ENCODE results near the gene CAMTA1. TPM values are rescaled to one million over a fixed set of nuclear protein-coding genes. Genes with fewer than 3 reads are reported as not detected.

CAMTA1 gene
- total and polyA plus RNA-seq, 9 of the 15 experiments (the other 6 are each of a cell fraction or from before 2014, with no cell fraction given), result 43.9 to 161 (median 65.9) TPM

- TF ChIP-seq PATZ1 (CRISPR knock-in tag; IDR thresholded peaks at IDR 0.05; ENCODE audit: borderline replicate concordance) (no peak), MED1 (CRISPR knock-in tag; IDR thresholded peaks at IDR 0.05; ENCODE audit: borderline replicate concordance) (no peak), ILF3 (IDR thresholded peaks at IDR 0.05; ENCODE audit: borderline replicate concordance) (no peak), NR4A1 (CRISPR knock-in tag; IDR thresholded peaks at IDR 0.05) (no peak), NR4A1 (tag; IDR thresholded peaks at IDR 0.05) (no peak)
These were observed 465.6 kb downstream of the CAMTA1 start (continued) for GRCh38 chr1:7250597-7251453.

GRCh38 chr1:7251454-7251800 lies 466.2 kb downstream of the CAMTA1 start:
- no peaks in the 10 kb centered on the region for H3K79me2 ChIP-seq (ENCODE audit: control insufficient read depth, insufficient read depth, low read length)
- H3K4me2 ChIP-seq (ENCODE audit: insufficient read depth, low read length), result no peak overlapping the region
- in situ Hi-C loops (cut with MboI), result no loop called here
- H3K9me1 ChIP-seq (ENCODE audit: control insufficient read depth, insufficient read depth, low read length), result no peaks in the 10 kb centered on the region
- peaks cover 13% of the 10 kb centered on the region; the same call in 1 of the 2 replicates for H4K20me1 ChIP-seq (replicated peaks; ENCODE audit: control insufficient read depth, insufficient read depth, low read length)
- no peak overlapping the region for H3K4me3 ChIP-seq
- WGBS (ENCODE audit: insufficient coverage, low coverage, missing lambda C conversion rate), result 0% methylated on average over 10 of the region's 10 CpGs
- CTCF ChIA-PET (ENCODE audit: low intra/inter-chr PET ratio), result no interaction called here
- BruUV-seq (replicated peaks), result no TSS peak
- H2AFZ ChIP-seq (ENCODE audit: low read depth, low read length), result no peak overlapping the region
- H3K9me3 ChIP-seq (replicated peaks; ENCODE audit: control insufficient read depth, insufficient read depth, low read depth, low read length), result no peaks in the 10 kb centered on the region
- ATAC-seq (no peak), DNase-seq (ENCODE audit: extremely low read depth in 1 of 4, low spot score in 3 of 4) (no peak), FAIRE-seq (no peak)
- H3K36me3 ChIP-seq (ENCODE audit: control insufficient read depth, insufficient read depth, low read length), result no peaks in the 10 kb centered on the region
- no peak overlapping the region for H3K27ac ChIP-seq (ENCODE audit: extremely low read depth, low read depth, low read length)
- H3K27me3 ChIP-seq (ENCODE audit: control insufficient read depth in 2 of 2, insufficient read depth in 2 of 2, low read length in 2 of 2), result peaks cover 56 to 70% of the 10 kb centered on the region in 2 experiments
- intact Hi-C loops (cut with micrococcal nuclease), result no loop called here
- no peak overlapping the region for H3K9ac ChIP-seq (ENCODE audit: insufficient read depth in 1 of 2, low read depth in 2 of 2, low read length in 2 of 2)
- POLR2A ChIA-PET, result no interaction called here
- H3K4me1 ChIP-seq (replicated peaks in 1 of 2; ENCODE audit: control insufficient read depth in 2 of 2, insufficient read depth in 2 of 2, low read length in 2 of 2), result no peaks in the 10 kb centered on the region
- TF ChIP-seq ZMIZ1 (IDR thresholded peaks at IDR 0.05; ENCODE audit: low read depth in 2 of 2, low read length in 2 of 2), result no peak
- TF ChIP-seq EHMT2 (IDR thresholded peaks at IDR 0.05), result no peak
- TF ChIP-seq RBM14 (IDR thresholded peaks at IDR 0.05; ENCODE audit: borderline replicate concordance, insufficient read depth, low read depth, low read length), result no peak
- TF ChIP-seq ZNF143 (CRISPR knock-in tag; IDR thresholded peaks at IDR 0.05), result no peak
- TF ChIP-seq TCF7L2 (IDR thresholded peaks at IDR 0.05; ENCODE audit: low read depth, low read length), result no peak
- TF ChIP-seq E2F5 (CRISPR knock-in tag; IDR thresholded peaks at IDR 0.05), result no peak
- TF ChIP-seq ZNF3 (CRISPR knock-in tag; IDR thresholded peaks at IDR 0.05), result no peak
- no peak for TF ChIP-seq ERF (CRISPR knock-in tag; IDR thresholded peaks at IDR 0.05)
- no peak for TF ChIP-seq SPI1 (IDR thresholded peaks at IDR 0.05; ENCODE audit: borderline replicate concordance, low read depth, low read length)
- TF ChIP-seq HDAC8 (tag; IDR thresholded peaks at IDR 0.05), result no peak
